Activated CD4-positive, alpha-beta T cell treated with anti-CD3 and anti-CD28 coated beads for 24 hours (primary cell): Measurements from ENCODE around the gene CHAMP1.
A peak's percentile ranks its signal among the peaks of the same experiment; 100 is the strongest.
"Not testable (repeated sequence)": the region's sequence is repeated elsewhere in the genome, so short reads cannot be mapped to it uniquely, and the experiment has no call there.

Source experiments
- DNase-seq, 2 donors: peaks; one replicate each; pipeline ENCODE4 v3.0.0-alpha.2; 2020; ENCODE audit warnings: low read depth in 2 of 2

Gene CHAMP1

GRCh38 chr13:114334305-114335053 is 20.2 kb downstream of the CHAMP1 start:
- no peak for DNase-seq

- not testable (repeated sequence) for DNase-seq
These were observed 22.2 kb downstream of the CHAMP1 start for GRCh38 chr13:114336457-114336856.

GRCh38 chr13:114338959-114339358 is 24.7 kb downstream of the CHAMP1 start:
- no peak for DNase-seq

GRCh38 chr13:114339857-114340534 is 25.7 kb downstream of the CHAMP1 start:
- peak in 1 of 2 donors; percentile 10 for DNase-seq

GRCh38 chr13:114341003-114341777 is 26.9 kb downstream of the CHAMP1 start:
- DNase-seq: no peak

- not testable (repeated sequence) for DNase-seq
These were observed 33.0 kb downstream of the CHAMP1 start for GRCh38 chr13:114347256-114347655.

GRCh38 chr13:114352763-114353162 is 38.5 kb downstream of the CHAMP1 start:
- DNase-seq: peak in 1 of 2 donors; percentile 24

GRCh38 chr13:114353382-114353781 is 39.1 kb downstream of the CHAMP1 start:
- not testable (repeated sequence) for DNase-seq
